IMR-90 (cell line): ENCODE data around the gene PLXNA4. TPM values are rescaled to one million over a fixed set of nuclear protein-coding genes. Genes with fewer than 3 reads are reported as not detected.

Experiments used
- ATAC-seq: fragments of 200-7000 bp; cut with Tn5 transposase; 2 replicates; pipeline ENCODE4 v1.9.1; 2020; ENCODE audit warnings: low read depth, mild to moderate bottlenecking, moderate library complexity
- BruUV-seq: library from RNA; stranded (reverse); fragments of 400-500 nt; replicated peaks from 2 replicates; lab custom pipeline; 2021; lab: Mats Ljungman, UMichigan
- CTCF ChIA-PET: fragments of 300-600 bp; formaldehyde crosslinking; extraction: SDS; loops from one replicate; lab custom pipeline; 2021; ENCODE audit warnings: antibody characterized with exemption; lab: Yijun Ruan, JAX
- POLR2A ChIA-PET: fragments of 300-600 bp; sonication (Branson Sonifier 250); formaldehyde crosslinking; loops from one replicate; lab custom pipeline; 2022; ENCODE audit warnings: antibody characterized with exemption; ENCODE audit not compliant: unreplicated experiment; lab: Charles Lee
- DNase-seq: peaks from one replicate; pipeline ENCODE4 v3.0.0; 2013
- H2AFZ ChIP-seq: replicated peaks from 2 replicates; pipeline ENCODE3; 2013; ENCODE audit warnings: low read length, mild to moderate bottlenecking; ENCODE audit not compliant: poor library complexity
- H2AK5ac ChIP-seq: 2 replicates; pipeline ENCODE4 v1.6.1; 2013; ENCODE audit warnings: low read depth, low read length, inconsistent platforms
- H2AK9ac ChIP-seq: replicated peaks from 2 replicates; pipeline ENCODE3; 2013; ENCODE audit warnings: mild to moderate bottlenecking, low read depth, low read length, moderate library complexity; ENCODE audit not compliant: poor library complexity
- H2BK120ac ChIP-seq: 2 replicates; pipeline ENCODE4 v1.6.1; 2013; ENCODE audit warnings: low read depth, low read length, inconsistent platforms
- H2BK15ac ChIP-seq: 3 replicates; pipeline ENCODE4 v1.6.1; 2013; ENCODE audit warnings: low read depth, low read length, inconsistent platforms
- H2BK20ac ChIP-seq: 2 replicates; pipeline ENCODE4 v1.6.1; 2013; ENCODE audit warnings: low read depth, mild to moderate bottlenecking, inconsistent platforms, low read length, moderate library complexity
- H2BK5ac ChIP-seq: 2 replicates; pipeline ENCODE4 v1.6.1; 2013; ENCODE audit warnings: mild to moderate bottlenecking, low read depth, low read length, inconsistent platforms; ENCODE audit not compliant: poor library complexity, severe bottlenecking
- H3K14ac ChIP-seq: replicated peaks from 2 replicates; pipeline ENCODE4 v1.6.1; 2013; ENCODE audit warnings: low read depth, low read length, inconsistent platforms
- H3K18ac ChIP-seq: 2 replicates; pipeline ENCODE4 v1.6.1; 2013; ENCODE audit warnings: low read depth, low read length, control low read depth
- H3K23ac ChIP-seq: 2 replicates; pipeline ENCODE4 v1.6.1; 2013; ENCODE audit warnings: low read depth, low read length, inconsistent platforms
- H3K27ac ChIP-seq: 2 replicates; pipeline ENCODE4 v1.5.1; 2013; ENCODE audit warnings: mild to moderate bottlenecking, control low read depth, low read length; ENCODE audit not compliant: insufficient read depth
- H3K27me3 ChIP-seq: 2 replicates; pipeline ENCODE4 v1.6.1; 2013; ENCODE audit warnings: low read length; ENCODE audit not compliant: control insufficient read depth, insufficient read depth
- H3K36me3 ChIP-seq: 2 replicates; pipeline ENCODE4 v1.6.1; 2013; ENCODE audit warnings: low read length, mixed read lengths; ENCODE audit not compliant: control insufficient read depth, insufficient read depth
- H3K4ac ChIP-seq: 2 replicates; pipeline ENCODE4 v1.6.1; 2013; ENCODE audit warnings: low read depth, low read length, inconsistent platforms
- H3K4me1 ChIP-seq: 2 replicates; pipeline ENCODE4 v1.6.1; 2013; ENCODE audit warnings: low read length, mixed read lengths; ENCODE audit not compliant: control insufficient read depth, insufficient read depth
- H3K4me2 ChIP-seq: 2 replicates; pipeline ENCODE4 v1.6.1; 2013; ENCODE audit warnings: low read depth, mild to moderate bottlenecking, control low read depth, low read length, moderate library complexity
- H3K4me3 ChIP-seq: 2 replicates; pipeline ENCODE4 v1.5.1; 2013; ENCODE audit warnings: low read depth, mild to moderate bottlenecking, control low read depth, low read length, moderate library complexity; ENCODE audit not compliant: insufficient read depth
- H3K56ac ChIP-seq: 2 replicates; pipeline ENCODE4 v1.6.1; 2013; ENCODE audit warnings: low read length, inconsistent platforms; ENCODE audit not compliant: insufficient read depth; ENCODE audit errors: extremely low read depth
- H3K79me1 ChIP-seq, 2 experiments: 2 replicates each; pipeline ENCODE4 v1.6.1; 2013; ENCODE audit warnings: low read length in 2 of 2, inconsistent platforms in 1 of 2, low read depth in 1 of 2
- H3K9ac ChIP-seq: 2 replicates; pipeline ENCODE4 v1.6.1; 2013; ENCODE audit warnings: low read depth, low read length, control low read depth
- H3K9me1 ChIP-seq: 2 replicates; pipeline ENCODE4 v1.6.1; 2013; ENCODE audit warnings: low read length, inconsistent platforms; ENCODE audit not compliant: insufficient read depth
- H3K9me3 ChIP-seq: 2 replicates; pipeline ENCODE4 v1.6.1; 2013; ENCODE audit warnings: low read length; ENCODE audit not compliant: control insufficient read depth, insufficient read depth
- H4K20me1 ChIP-seq: 2 replicates; pipeline ENCODE4 v1.6.1; 2013; ENCODE audit warnings: low read length, inconsistent platforms; ENCODE audit not compliant: insufficient read depth
- H4K5ac ChIP-seq: 2 replicates; pipeline ENCODE4 v1.6.1; 2013; ENCODE audit warnings: mild to moderate bottlenecking, low read depth, low read length, control low read depth
- H4K8ac ChIP-seq, 2 experiments: 2 replicates each; pipeline ENCODE4 v1.6.1; 2013; ENCODE audit warnings: low read depth in 2 of 2, low read length in 2 of 2, control low read depth in 1 of 2, inconsistent platforms in 1 of 2
- H4K91ac ChIP-seq: 2 replicates; pipeline ENCODE4 v1.6.1; 2013; ENCODE audit warnings: low read depth, low read length, inconsistent platforms; ENCODE audit not compliant: insufficient read depth
- BHLHE40 ChIP-seq: fragments of 150-350 bp; IDR thresholded peaks from 2 replicates; pipeline ENCODE4 v1.6.1; 2016; ENCODE audit warnings: mild to moderate bottlenecking, low read depth, low read length
- CEBPB ChIP-seq: IDR thresholded peaks from 2 replicates; pipeline ENCODE4 v1.6.1; 2012; ENCODE audit warnings: low read depth, low read length, improper control_type of control experiment
- CHD1 ChIP-seq: IDR thresholded peaks from 2 replicates; pipeline ENCODE4 v1.6.1; 2012; ENCODE audit warnings: low read depth, low read length, improper control_type of control experiment
- CTCF ChIP-seq: conservative IDR thresholded peaks from 2 replicates; pipeline ENCODE4 v1.5.1; 2012; ENCODE audit warnings: mild to moderate bottlenecking, low read depth, low read length, improper control_type of control experiment
- ELK1 ChIP-seq: fragments of 150-350 bp; IDR thresholded peaks from 2 replicates; pipeline ENCODE4 v1.6.1; 2016; ENCODE audit warnings: low read depth, mild to moderate bottlenecking, low read length, moderate library complexity, borderline replicate concordance
- FOS ChIP-seq: fragments of 150-350 bp; IDR thresholded peaks from 2 replicates; pipeline ENCODE4 v1.6.1; 2016; ENCODE audit warnings: low read depth, low read length
- MAFK ChIP-seq: IDR thresholded peaks from 2 replicates; pipeline ENCODE4 v1.6.1; 2012; ENCODE audit warnings: low read depth, low read length, improper control_type of control experiment
- MAZ ChIP-seq: IDR thresholded peaks from 2 replicates; pipeline ENCODE4 v1.6.1; 2012; ENCODE audit warnings: low read depth, mild to moderate bottlenecking, low read length, improper control_type of control experiment, moderate library complexity, borderline replicate concordance
- NFE2L2 ChIP-seq: fragments of 150-350 bp; IDR thresholded peaks from 2 replicates; pipeline ENCODE4 v1.6.1; 2016; ENCODE audit warnings: low read depth, mild to moderate bottlenecking, low read length
- POLR2A ChIP-seq: IDR thresholded peaks from 2 replicates; pipeline ENCODE4 v1.6.1; 2012; ENCODE audit warnings: mild to moderate bottlenecking, low read depth, low read length
- RAD21 ChIP-seq: IDR thresholded peaks from 2 replicates; pipeline ENCODE4 v1.6.1; 2012; ENCODE audit warnings: low read length, improper control_type of control experiment
- RCOR1 ChIP-seq: IDR thresholded peaks from 2 replicates; pipeline ENCODE4 v1.6.1; 2012; ENCODE audit warnings: mild to moderate bottlenecking, low read length, improper control_type of control experiment; ENCODE audit not compliant: insufficient replicate concordance
- SMC3 ChIP-seq: fragments of 150-350 bp; IDR thresholded peaks from 2 replicates; pipeline ENCODE4 v1.6.1; 2016; ENCODE audit warnings: low read depth, mild to moderate bottlenecking, antibody characterized with exemption, low read length, moderate library complexity
- USF2 ChIP-seq: fragments of 150-350 bp; IDR thresholded peaks from 2 replicates; pipeline ENCODE4 v1.6.1; 2017; ENCODE audit warnings: mild to moderate bottlenecking, antibody characterized with exemption, low read length, low read depth
- WGBS, 2 experiments: methylation state at CpG; one replicate each; pipeline versions ENCODE4 v1.1.5 to v1.1.7; 2013; ENCODE audit warnings: missing lambda C conversion rate in 2 of 2; ENCODE audit not compliant: insufficient read length in 1 of 2; ENCODE audit errors: extremely low coverage in 2 of 2; 5-methylcytosine and 5-hydroxymethylcytosine counted together
- dilution Hi-C: fragments of 300-500 bp; cut with HindIII; formaldehyde crosslinking; loops from one replicate; pipeline ENCODE4 v1.14.3; 2018; ENCODE audit warnings: low sequenced_read_pairs; ENCODE audit not compliant: unreplicated experiment
- in situ Hi-C: fragments of 300-500 bp; cut with MboI; formaldehyde crosslinking; loops from 3 replicates; pipeline ENCODE4 v1.14.3; 2019; ENCODE audit warnings: low sequenced_read_pairs, inconsistent platforms, mixed read lengths
- intact Hi-C: fragments of 100-400 bp; cut with micrococcal nuclease; formaldehyde crosslinking; loops from 2 replicates; pipeline ENCODE4 v1.10.0; 2022
- polyA plus RNA-seq, 3 experiments: library from polyadenylated mRNA; depleted of rRNA; stranded (reverse); fragments of >200 nt; gene quantifications; 2 replicates each; pipeline ENCODE4 v1.2.3, GENCODE V29; 2012; ENCODE audit warnings: low replicate concordance in 1 of 3
- total RNA-seq: library from RNA; depleted of rRNA; stranded (reverse); fragments of >200 nt; gene quantifications from 2 replicates; pipeline ENCODE4 v1.2.3, GENCODE V29; 2012

Gene PLXNA4
- total and polyA plus RNA-seq, 2 of the 4 experiments (the other 2 are of a cell fraction), result under 0.01 TPM

GRCh38 chr7:132345030-132345429 is 231.2 kb downstream of the PLXNA4 start:
- no peak overlapping the region for H3K56ac ChIP-seq
- no peak overlapping the region for H3K27ac ChIP-seq
- ATAC-seq (no peak), DNase-seq (no peak)
- no peak overlapping the region for H2BK5ac ChIP-seq
- no peak overlapping the region for H4K8ac ChIP-seq
- H3K14ac ChIP-seq, result no peak overlapping the region
- no peak overlapping the region for H3K18ac ChIP-seq
- no peaks in the 10 kb centered on the region for H3K9me1 ChIP-seq
- TF ChIP-seq MAFK (no peak), ELK1 (no peak), RAD21 (no peak), CHD1 (no peak), CTCF (no peak), USF2 (no peak), NFE2L2 (no peak), POLR2A (no peak), CEBPB (no peak), SMC3 (no peak), MAZ (no peak), FOS (no peak), RCOR1 (no peak), BHLHE40 (no peak)
- H2BK120ac ChIP-seq, result no peak overlapping the region
- H3K9ac ChIP-seq, result no peak overlapping the region
- in situ Hi-C loops, result no loop called here
- no peaks in the 10 kb centered on the region for H3K36me3 ChIP-seq
- H4K91ac ChIP-seq, result no peak overlapping the region
- POLR2A ChIA-PET, result no interaction called here
- no peak overlapping the region for H3K4me2 ChIP-seq
- intact Hi-C loops, result no loop called here
- no peaks in the 10 kb centered on the region for H3K79me1 ChIP-seq
- no peaks in the 10 kb centered on the region for H3K4me1 ChIP-seq
- H3K23ac ChIP-seq, result no peak overlapping the region
- no peaks in the 10 kb centered on the region for H4K20me1 ChIP-seq
- no peak overlapping the region for H2BK15ac ChIP-seq
- WGBS, 2 experiments, result no CpG with 5 or more reads among the region's 5 CpGs
- H2AK9ac ChIP-seq, result no peak overlapping the region
- no peak overlapping the region for H2AFZ ChIP-seq
- no peak overlapping the region for H2BK20ac ChIP-seq
- H3K4me3 ChIP-seq, result no peak overlapping the region
- no peaks in the 10 kb centered on the region for H3K9me3 ChIP-seq
- dilution Hi-C loops, result no loop called here
- H3K4ac ChIP-seq, result no peak overlapping the region
- H3K27me3 ChIP-seq, result no peaks in the 10 kb centered on the region
- no peak overlapping the region for H4K5ac ChIP-seq
- BruUV-seq, result no TSS peak
- CTCF ChIA-PET, result no interaction called here
- no peak overlapping the region for H2AK5ac ChIP-seq
